H1 (cell line): ENCODE results near the gene RXRA. TPM values are rescaled to one million over a fixed set of nuclear protein-coding genes. Genes with fewer than 3 reads are reported as not detected.

Source experiments
- CTCF ChIA-PET: fragments of 300-600 bp; sonication (Branson Sonifier 250); formaldehyde crosslinking; loops from one replicate; lab custom pipeline; 2021; ENCODE audit not compliant: partially characterized antibody; lab: Charles Lee
- POLR2A ChIA-PET: fragments of 300-600 bp; sonication (Branson Sonifier 250); formaldehyde crosslinking; loops from one replicate; lab custom pipeline; 2021; ENCODE audit warnings: inconsistent platforms; ENCODE audit not compliant: partially characterized antibody; lab: Charles Lee
- DNase-seq, 2 experiments: peaks; one replicate each; pipeline versions ENCODE4 v3.0.0 to v3.0.0-alpha.2; 2010 to 2022; ENCODE audit warnings: low spot score in 2 of 2, low read depth in 1 of 2, mixed read lengths in 1 of 2
- FAIRE-seq: peaks from 2 replicates; lab custom pipeline; 2011; peaks lifted over from hg19 to GRCh38; lab: Jason Lieb, UNC
- H2AFZ ChIP-seq: 2 replicates; pipeline ENCODE4 v1.8.1; 2012; ENCODE audit warnings: low read length, inconsistent platforms
- H2AK5ac ChIP-seq: 2 replicates; pipeline ENCODE4 v1.6.1; 2013; ENCODE audit warnings: low read depth, low read length
- H2BK120ac ChIP-seq: replicated peaks from 2 replicates; pipeline ENCODE3; 2013; ENCODE audit warnings: low read depth, low read length, inconsistent platforms
- H2BK12ac ChIP-seq: 2 replicates; pipeline ENCODE4 v1.6.1; 2013; ENCODE audit warnings: low read depth, low read length
- H2BK15ac ChIP-seq: 2 replicates; pipeline ENCODE4 v1.6.1; 2013; ENCODE audit warnings: low read length
- H2BK20ac ChIP-seq: 2 replicates; pipeline ENCODE4 v1.6.1; 2013; ENCODE audit warnings: low read length
- H2BK5ac ChIP-seq: 2 replicates; pipeline ENCODE4 v1.6.1; 2013; ENCODE audit warnings: low read depth, low read length
- H3K14ac ChIP-seq: 2 replicates; pipeline ENCODE4 v1.6.1; 2013; ENCODE audit warnings: inconsistent platforms; ENCODE audit not compliant: insufficient read length
- H3K18ac ChIP-seq: 2 replicates; pipeline ENCODE4 v1.6.1; 2013; ENCODE audit warnings: low read length; ENCODE audit errors: extremely low read depth
- H3K23ac ChIP-seq: 2 replicates; pipeline ENCODE4 v1.6.1; 2013; ENCODE audit warnings: inconsistent platforms; ENCODE audit not compliant: insufficient read length
- H3K23me2 ChIP-seq: 2 replicates; pipeline ENCODE4 v1.6.1; 2013; ENCODE audit warnings: low read depth, low read length
- H3K27ac ChIP-seq: 2 replicates; pipeline ENCODE4 v1.6.1; 2011; ENCODE audit warnings: low read depth, low read length, inconsistent platforms
- H3K27me3 ChIP-seq, 4 experiments: replicated peaks in 1 of 4; 1 replicate in 1 of 4; 2 replicates in 3 of 4; pipeline versions ENCODE4 v1.6.1 to v1.8.1; 2011 to 2013; ENCODE audit warnings: low read length in 3 of 4, mild to moderate bottlenecking in 3 of 4, inconsistent platforms in 2 of 4, mixed read lengths in 2 of 4, moderate library complexity in 1 of 4; ENCODE audit not compliant: control insufficient read depth in 3 of 4, insufficient read depth in 3 of 4; ENCODE audit errors: extremely low read depth in 1 of 4
- H3K36me3 ChIP-seq, 4 experiments: 2 replicates each; pipeline versions ENCODE4 v1.6.1 to v1.8.1; 2011 to 2013; ENCODE audit warnings: mild to moderate bottlenecking in 4 of 4, low read length in 3 of 4, moderate library complexity in 2 of 4, control low read depth in 1 of 4, inconsistent platforms in 1 of 4; ENCODE audit not compliant: insufficient read depth in 4 of 4, control insufficient read depth in 2 of 4
- H3K4ac ChIP-seq: replicated peaks from 2 replicates; pipeline ENCODE3; 2013; ENCODE audit warnings: low read length, low read depth, mixed read lengths, inconsistent platforms; ENCODE audit not compliant: insufficient read length
- H3K4me1 ChIP-seq, 4 experiments: replicated peaks in 1 of 4; 1 replicate in 1 of 4; 2 replicates in 3 of 4; pipeline versions ENCODE4 v1.6.1 to v1.8.1; 2011 to 2013; ENCODE audit warnings: low read length in 3 of 4, inconsistent platforms in 2 of 4, mixed read lengths in 1 of 4; ENCODE audit not compliant: insufficient read depth in 4 of 4, control insufficient read depth in 3 of 4
- H3K4me2 ChIP-seq, 2 experiments: 2 replicates each; pipeline versions ENCODE4 v1.6.1 to v1.8.1; 2011 to 2013; ENCODE audit warnings: low read depth in 2 of 2, low read length in 2 of 2, control low read depth in 1 of 2, inconsistent platforms in 1 of 2, mild to moderate bottlenecking in 1 of 2; ENCODE audit not compliant: insufficient read depth in 1 of 2
- H3K4me3 ChIP-seq, 4 experiments: fragments of 200-600, 300-600 bp in 1 of 4; sonication (generic), shearing (Covaris generic), sonication (Bioruptor Twin) in 1 of 4; 2 replicates each; pipeline versions ENCODE4 v1.5.1 to v1.8.1; 2011 to 2016; ENCODE audit warnings: low read length in 4 of 4, low read depth in 3 of 4, control low read depth in 2 of 4, inconsistent platforms in 2 of 4, mild to moderate bottlenecking in 2 of 4, mixed read lengths in 1 of 4, moderate library complexity in 1 of 4; ENCODE audit not compliant: insufficient read depth in 2 of 4; ENCODE audit errors: extremely low read depth in 1 of 4
- H3K56ac ChIP-seq: replicated peaks from 2 replicates; pipeline ENCODE3; 2013; ENCODE audit warnings: low read depth, mild to moderate bottlenecking, mixed read lengths, low read length, inconsistent platforms; ENCODE audit not compliant: insufficient read length
- H3K79me1 ChIP-seq: 2 replicates; pipeline ENCODE4 v1.6.1; 2013; ENCODE audit warnings: low read depth, low read length, control low read depth
- H3K79me2 ChIP-seq, 2 experiments: 2 replicates each; pipeline versions ENCODE4 v1.6.1 to v1.8.1; 2012 to 2013; ENCODE audit warnings: low read length in 2 of 2, mild to moderate bottlenecking in 2 of 2, inconsistent platforms in 1 of 2; ENCODE audit not compliant: insufficient read depth in 2 of 2, control insufficient read depth in 1 of 2
- H3K9ac ChIP-seq, 4 experiments: replicated peaks in 1 of 4; 1 replicate in 1 of 4; 2 replicates in 3 of 4; pipeline versions ENCODE4 v1.6.1 to v1.8.1; 2011 to 2013; ENCODE audit warnings: low read depth in 3 of 4, low read length in 3 of 4, control low read depth in 2 of 4, mild to moderate bottlenecking in 2 of 4, moderate library complexity in 2 of 4, inconsistent platforms in 1 of 4; ENCODE audit errors: extremely low read depth in 1 of 4
- H3K9me3 ChIP-seq, 2 experiments: 2 replicates each; pipeline versions ENCODE4 v1.6.1 to v1.8.1; 2012 to 2013; ENCODE audit warnings: mild to moderate bottlenecking in 2 of 2, moderate library complexity in 2 of 2, control low read depth in 1 of 2, inconsistent platforms in 1 of 2, low read depth in 1 of 2, low read length in 1 of 2, mixed read lengths in 1 of 2; ENCODE audit not compliant: insufficient read depth in 2 of 2
- H4K20me1 ChIP-seq, 2 experiments: replicated peaks in 1 of 2; 2 replicates each; pipeline versions ENCODE3 to v1.8.1; 2011 to 2013; ENCODE audit warnings: inconsistent platforms in 2 of 2, low read length in 2 of 2, mild to moderate bottlenecking in 1 of 2; ENCODE audit not compliant: insufficient read depth in 2 of 2, control insufficient read depth in 1 of 2
- H4K5ac ChIP-seq: 2 replicates; pipeline ENCODE4 v1.6.1; 2013; ENCODE audit warnings: low read length, low read depth, mixed read lengths, inconsistent platforms; ENCODE audit not compliant: insufficient read length
- H4K8ac ChIP-seq: 2 replicates; pipeline ENCODE4 v1.8.0; 2013; ENCODE audit warnings: mild to moderate bottlenecking, moderate library complexity, low read length, inconsistent platforms; ENCODE audit not compliant: insufficient read depth; ENCODE audit errors: extremely low read depth
- H4K91ac ChIP-seq: replicated peaks from 2 replicates; pipeline ENCODE3; 2013; ENCODE audit warnings: low read length, mixed read lengths, inconsistent platforms; ENCODE audit not compliant: insufficient read length
- BCL11A ChIP-seq, 2 experiments: IDR thresholded peaks; one replicate each; pipeline ENCODE4 v1.6.1; 2011; ENCODE audit warnings: low read depth in 2 of 2, low read length in 2 of 2, mild to moderate bottlenecking in 2 of 2
- CEBPB ChIP-seq: IDR thresholded peaks from 2 replicates; pipeline ENCODE4 v1.6.1; 2012; ENCODE audit warnings: low read depth, low read length
- CTCF ChIP-seq, 3 experiments: IDR thresholded peaks; 1 replicate in 2 of 3; 2 replicates in 1 of 3; pipeline versions ENCODE4 v1.5.1 to v1.6.1; 2011; ENCODE audit warnings: low read length in 3 of 3, mild to moderate bottlenecking in 3 of 3, inconsistent platforms in 2 of 3, low read depth in 1 of 3, moderate library complexity in 1 of 3; ENCODE audit not compliant: insufficient read depth in 1 of 3; ENCODE audit errors: control extremely low read depth in 1 of 3
- GABPA ChIP-seq: IDR thresholded peaks from 2 replicates; pipeline ENCODE4 v1.6.1; 2011; ENCODE audit warnings: mild to moderate bottlenecking, low read length, moderate library complexity, borderline replicate concordance; ENCODE audit not compliant: insufficient read depth
- JUND ChIP-seq: IDR thresholded peaks from 2 replicates; pipeline ENCODE4 v1.6.1; 2011; ENCODE audit warnings: mild to moderate bottlenecking, improper control_type of control experiment, low read length
- RAD21 ChIP-seq, 2 experiments: IDR thresholded peaks in 1 of 2; conservative IDR thresholded peaks in 1 of 2; 2 replicates each; pipeline ENCODE4 v1.6.1; 2011; ENCODE audit warnings: low read depth in 2 of 2, low read length in 2 of 2, improper control_type of control experiment in 1 of 2, inconsistent platforms in 1 of 2, mild to moderate bottlenecking in 1 of 2, moderate library complexity in 1 of 2
- SP4 ChIP-seq: IDR thresholded peaks from 2 replicates; pipeline ENCODE4 v1.6.1; 2012; ENCODE audit warnings: low read length, inconsistent platforms
- ZNF274 ChIP-seq: IDR thresholded peaks from 2 replicates; pipeline ENCODE4 v1.7.0; 2012; ENCODE audit warnings: low read length, borderline replicate concordance; ENCODE audit errors: extremely low read depth
- WGBS, 2 experiments: shearing (Covaris generic) in 1 of 2; methylation state at CpG; one replicate each; pipeline versions ENCODE4 v1.1.6 to v1.1.7; 2013 to 2015; ENCODE audit warnings: low lambda C conversion rate in 2 of 2, mixed read lengths in 2 of 2, inconsistent platforms in 1 of 2, low coverage in 1 of 2, missing lambda C conversion rate in 1 of 2; ENCODE audit not compliant: insufficient replicate concordance in 2 of 2, insufficient coverage in 1 of 2, insufficient read length in 1 of 2; ENCODE audit errors: extremely low coverage in 1 of 2, missing lambda C conversion rate in 1 of 2; 5-methylcytosine and 5-hydroxymethylcytosine counted together
- polyA plus RNA-seq, 7 experiments: library from polyadenylated mRNA; depleted of rRNA in 3 of 7; stranded (reverse) in 5 of 7; unstranded in 2 of 7; fragments of >200 nt in 5 of 7; fragments of 200-250 nt in 2 of 7; gene quantifications; 1 replicate in 5 of 7; 2 replicates in 1 of 7; 4 replicates in 1 of 7; pipeline versions ENCODE4 v1.2.1 to v1.2.3, GENCODE V29; 2011 to 2013; ENCODE audit warnings: missing spikeins in 2 of 7, mixed read lengths in 2 of 7
- total RNA-seq: library from RNA; stranded (reverse); fragmentation: NEBNext Ultra II Directional; extraction: Animal tissue kit (Norgen Biotek cat#: 25700); gene quantifications from 2 replicates; pipeline ENCODE4 v1.2.1, GENCODE V29; 2021

The RXRA gene
- total and polyA plus RNA-seq, 2 of the 8 experiments (the other 6 are each of a cell fraction or from before 2014, with no cell fraction given), result 9.8 to 29.4 TPM

GRCh38 chr9:134321946-134322741 lies 4.1 kb upstream of the RXRA start:
- Histone ChIP-seq H4K20me1 (peaks cover under 1 to 2% of the 10 kb centered on the region in 2 experiments), H3K4me2 (no peak overlapping the region), H3K4me3 (no peak overlapping the region), H3K4me1 (peaks cover 0 to 32% (median 19%) of the 10 kb centered on the region in 4 experiments; a peak in 6 of 7 replicates), H2BK20ac (peak overlapping the region; percentile 18; the same call in 1 of the 2 replicates), H3K56ac (no peak overlapping the region), H2BK12ac (peak overlapping the region; percentile 17; the same call in 1 of the 2 replicates), H2AK5ac (no peak overlapping the region), H2AFZ (no peak overlapping the region), H3K18ac (no peak overlapping the region; the same call in 1 of the 2 replicates), H4K5ac (no peak overlapping the region), H3K36me3 (no peaks in the 10 kb centered on the region), H3K27me3 (peaks cover 0 to 6% (median 2%) of the 10 kb centered on the region in 4 experiments; a peak in 3 of 7 replicates), H3K9me3 (no peaks in the 10 kb centered on the region), H2BK120ac (no peak overlapping the region), H4K91ac (peak overlapping the region; percentile 40), H3K14ac (no peak overlapping the region), H3K23ac (no peak overlapping the region), H3K23me2 (peaks cover 10% of the 10 kb centered on the region; the same call in 1 of the 2 replicates)
- no peak for DNase-seq
- POLR2A ChIA-PET, result no interaction called here
- 90% methylated on average over 18 of the region's 19 CpGs; no CpG with 5 or more reads in 1 of the 2 experiments for WGBS, 2 experiments
- no peak for FAIRE-seq
- CTCF ChIA-PET, result interaction anchor here (0.6 to 2.6 kb wide), 11 partner anchors 12 to 151 kb away, joined by 3 to 6 read pairs (median 3); no protein-coding TSS in a partner anchor
- TF ChIP-seq SP4, result no peak
- no peak for TF ChIP-seq BCL11A (IDR thresholded peaks at IDR 0.05; ENCODE audit: low read depth in 2 of 2, low read length in 2 of 2)
- no peak for TF ChIP-seq CEBPB
- no peak for TF ChIP-seq GABPA
- TF ChIP-seq ZNF274, result no peak
- peak in 1 of 3 experiments; percentile 25; a peak in 1 of 4 replicates for TF ChIP-seq CTCF (IDR thresholded peaks at IDR 0.05; ENCODE audit: control extremely low read depth in 1 of 3, insufficient read depth in 1 of 3, low read depth in 1 of 3, low read length in 3 of 3)
- TF ChIP-seq JUND, result no peak
- 0 out of 4 replicates have a peak, but pooled peaks of 1 of the 2 experiments have one; percentile 11 for TF ChIP-seq RAD21 (IDR thresholded peaks at IDR 0.05 in 1 of 2, conservative IDR thresholded peaks at IDR 0.05 in 1 of 2; ENCODE audit: low read depth in 2 of 2, low read length in 2 of 2)
- TF ChIP-seq, all 59 proteins: peak for 2
- Histone ChIP-seq H3K9ac (no peak overlapping the region), H3K79me2 (no peaks in the 10 kb centered on the region), H3K27ac (no peak overlapping the region), H2BK15ac (no peak overlapping the region), H3K4ac (no peak overlapping the region), H2BK5ac (no peak overlapping the region), H3K79me1 (no peaks in the 10 kb centered on the region), H4K8ac (no peak overlapping the region)
